Measurements from ENCODE around the gene KATNB1. TPM values are rescaled to one million over a fixed set of nuclear protein-coding genes. Genes with fewer than 3 reads are reported as not detected.

The KATNB1 gene
- total and polyA plus RNA-seq, 2 experiments from 2014 or later = 31.4 to 65.9 TPM

DNA sequence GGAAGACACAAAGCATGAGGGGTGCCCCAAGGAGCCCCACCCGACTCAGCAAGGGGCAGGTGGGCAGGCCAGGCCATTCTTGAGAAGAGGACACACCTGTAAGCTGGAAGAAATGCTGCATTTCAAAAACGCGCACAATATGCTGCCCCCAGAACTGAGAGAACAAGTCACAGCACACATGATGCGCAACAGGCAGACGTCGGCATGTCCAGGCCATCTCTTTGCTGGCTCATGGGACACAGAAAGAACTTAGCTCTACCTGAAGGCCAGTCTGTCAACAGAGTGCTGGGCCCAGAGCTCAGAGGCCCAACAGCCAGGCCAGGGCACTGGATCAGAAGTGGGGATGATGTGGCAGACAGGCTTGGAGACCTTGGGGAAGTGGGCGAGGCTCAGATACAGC lies 48.8 kb downstream of the KATNB1 start:
- Mint-ChIP-seq H3K36me3 (ENCODE audit: low read depth) (no peaks in the 10 kb centered on the region), H3K27ac (no peak overlapping the region), H3K4me3 (no peak overlapping the region), H3K4me1 (peaks cover 11% of the 10 kb centered on the region; the same call in 2 of the 3 replicates), H3K27me3 (ENCODE audit: insufficient read depth, low read depth, poor library complexity) (peaks cover 8% of the 10 kb centered on the region), H3K9me3 (no peaks in the 10 kb centered on the region)
- H3K36me3 ChIP-seq (ENCODE audit: insufficient read depth) = no peaks in the 10 kb centered on the region
- TF ChIP-seq NANOG (IDR thresholded peaks at IDR 0.05; ENCODE audit: borderline replicate concordance) = no peak
- TF ChIP-seq POLR2AphosphoS5 (IDR thresholded peaks at IDR 0.05; ENCODE audit: low read depth) = no peak
- TF ChIP-seq ZNF114 (CRISPR knock-in tag; IDR thresholded peaks at IDR 0.05) = no peak
- TF ChIP-seq JUNB (IDR thresholded peaks at IDR 0.05; ENCODE audit: unreplicated experiment) = no peak
- no peak for TF ChIP-seq CREB1 (CRISPR knock-in tag; IDR thresholded peaks at IDR 0.05; ENCODE audit: low read depth)
- TF ChIP-seq, protein P1, sequence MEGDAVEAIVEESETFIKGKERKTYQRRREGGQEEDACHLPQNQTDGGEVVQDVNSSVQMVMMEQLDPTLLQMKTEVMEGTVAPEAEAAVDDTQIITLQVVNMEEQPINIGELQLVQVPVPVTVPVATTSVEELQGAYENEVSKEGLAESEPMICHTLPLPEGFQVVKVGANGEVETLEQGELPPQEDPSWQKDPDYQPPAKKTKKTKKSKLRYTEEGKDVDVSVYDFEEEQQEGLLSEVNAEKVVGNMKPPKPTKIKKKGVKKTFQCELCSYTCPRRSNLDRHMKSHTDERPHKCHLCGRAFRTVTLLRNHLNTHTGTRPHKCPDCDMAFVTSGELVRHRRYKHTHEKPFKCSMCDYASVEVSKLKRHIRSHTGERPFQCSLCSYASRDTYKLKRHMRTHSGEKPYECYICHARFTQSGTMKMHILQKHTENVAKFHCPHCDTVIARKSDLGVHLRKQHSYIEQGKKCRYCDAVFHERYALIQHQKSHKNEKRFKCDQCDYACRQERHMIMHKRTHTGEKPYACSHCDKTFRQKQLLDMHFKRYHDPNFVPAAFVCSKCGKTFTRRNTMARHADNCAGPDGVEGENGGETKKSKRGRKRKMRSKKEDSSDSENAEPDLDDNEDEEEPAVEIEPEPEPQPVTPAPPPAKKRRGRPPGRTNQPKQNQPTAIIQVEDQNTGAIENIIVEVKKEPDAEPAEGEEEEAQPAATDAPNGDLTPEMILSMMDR (conservative IDR thresholded peaks at IDR 0.05; ENCODE audit: low read depth in 2 of 2) = no peak
- no peak for TF ChIP-seq EZH2phosphoT487 (IDR thresholded peaks at IDR 0.05; ENCODE audit: unreplicated experiment)
- ATAC-seq (no peak), DNase-seq (ENCODE audit: low spot score) (no peak)
- no peaks in the 10 kb centered on the region for H3K27me3 ChIP-seq (ENCODE audit: insufficient read depth)
- H3K4me1 ChIP-seq (ENCODE audit: insufficient read depth) = peaks cover 3% of the 10 kb centered on the region; the same call in 1 of the 2 replicates
- H3K79me2 ChIP-seq (replicated peaks; ENCODE audit: insufficient read depth) = no peaks in the 10 kb centered on the region
- no peak overlapping the region for H2AFZ ChIP-seq
- H3K4me3 ChIP-seq = no peak overlapping the region
- H4K20me1 ChIP-seq (replicated peaks; ENCODE audit: insufficient read depth) = no peaks in the 10 kb centered on the region
- no peaks in the 10 kb centered on the region for H3F3A ChIP-seq (replicated peaks; ENCODE audit: low read depth)
- H3K4me2 ChIP-seq = no peak overlapping the region
- no peaks in the 10 kb centered on the region for H3K9me2 ChIP-seq (ENCODE audit: insufficient read depth)
- no peak overlapping the region for H3K27ac ChIP-seq (ENCODE audit: low read depth)

DNA sequence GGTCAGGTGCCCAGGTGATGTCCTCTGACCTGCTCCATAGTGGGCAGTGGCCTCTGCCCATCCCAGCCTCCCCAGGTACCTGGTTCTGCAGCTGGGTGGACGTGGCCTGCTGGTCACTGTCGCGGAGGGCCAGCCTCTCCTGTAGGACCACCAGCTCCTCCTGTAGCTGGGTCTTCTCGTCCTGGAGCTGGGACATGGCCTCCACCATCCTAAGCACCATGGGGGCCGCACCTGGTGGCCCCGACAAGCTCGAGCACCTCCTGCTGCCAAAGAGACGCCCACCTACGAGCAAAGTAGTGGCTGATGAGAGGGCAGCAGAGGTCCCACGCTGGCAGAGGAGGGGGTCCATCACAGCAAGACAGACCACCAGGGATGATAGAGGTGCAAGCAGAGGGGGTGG lies 49.8 kb downstream of the KATNB1 start:
- Histone ChIP-seq H4K20me1 (replicated peaks; ENCODE audit: insufficient read depth) (no peaks in the 10 kb centered on the region), H3K27me3 (ENCODE audit: insufficient read depth) (no peaks in the 10 kb centered on the region), H3K27ac (ENCODE audit: low read depth) (no peak overlapping the region), H3K79me2 (replicated peaks; ENCODE audit: insufficient read depth) (no peaks in the 10 kb centered on the region), H3K9me2 (ENCODE audit: insufficient read depth) (no peaks in the 10 kb centered on the region), H2AFZ (no peak overlapping the region), H3K4me3 (no peak overlapping the region), H3K4me2 (no peak overlapping the region), H3F3A (replicated peaks; ENCODE audit: low read depth) (no peaks in the 10 kb centered on the region), H3K36me3 (ENCODE audit: insufficient read depth) (no peaks in the 10 kb centered on the region), H3K4me1 (ENCODE audit: insufficient read depth) (peaks cover 3% of the 10 kb centered on the region; the same call in 1 of the 2 replicates)
- TF ChIP-seq, protein P2, sequence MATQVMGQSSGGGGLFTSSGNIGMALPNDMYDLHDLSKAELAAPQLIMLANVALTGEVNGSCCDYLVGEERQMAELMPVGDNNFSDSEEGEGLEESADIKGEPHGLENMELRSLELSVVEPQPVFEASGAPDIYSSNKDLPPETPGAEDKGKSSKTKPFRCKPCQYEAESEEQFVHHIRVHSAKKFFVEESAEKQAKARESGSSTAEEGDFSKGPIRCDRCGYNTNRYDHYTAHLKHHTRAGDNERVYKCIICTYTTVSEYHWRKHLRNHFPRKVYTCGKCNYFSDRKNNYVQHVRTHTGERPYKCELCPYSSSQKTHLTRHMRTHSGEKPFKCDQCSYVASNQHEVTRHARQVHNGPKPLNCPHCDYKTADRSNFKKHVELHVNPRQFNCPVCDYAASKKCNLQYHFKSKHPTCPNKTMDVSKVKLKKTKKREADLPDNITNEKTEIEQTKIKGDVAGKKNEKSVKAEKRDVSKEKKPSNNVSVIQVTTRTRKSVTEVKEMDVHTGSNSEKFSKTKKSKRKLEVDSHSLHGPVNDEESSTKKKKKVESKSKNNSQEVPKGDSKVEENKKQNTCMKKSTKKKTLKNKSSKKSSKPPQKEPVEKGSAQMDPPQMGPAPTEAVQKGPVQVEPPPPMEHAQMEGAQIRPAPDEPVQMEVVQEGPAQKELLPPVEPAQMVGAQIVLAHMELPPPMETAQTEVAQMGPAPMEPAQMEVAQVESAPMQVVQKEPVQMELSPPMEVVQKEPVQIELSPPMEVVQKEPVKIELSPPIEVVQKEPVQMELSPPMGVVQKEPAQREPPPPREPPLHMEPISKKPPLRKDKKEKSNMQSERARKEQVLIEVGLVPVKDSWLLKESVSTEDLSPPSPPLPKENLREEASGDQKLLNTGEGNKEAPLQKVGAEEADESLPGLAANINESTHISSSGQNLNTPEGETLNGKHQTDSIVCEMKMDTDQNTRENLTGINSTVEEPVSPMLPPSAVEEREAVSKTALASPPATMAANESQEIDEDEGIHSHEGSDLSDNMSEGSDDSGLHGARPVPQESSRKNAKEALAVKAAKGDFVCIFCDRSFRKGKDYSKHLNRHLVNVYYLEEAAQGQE (IDR thresholded peaks at IDR 0.05; ENCODE audit: unreplicated experiment) = no peak
- TF ChIP-seq EZH2 (IDR thresholded peaks at IDR 0.05; ENCODE audit: low read depth, unreplicated experiment) = no peak
- no peak overlapping the region for H3K4me3 Mint-ChIP-seq
- H3K36me3 Mint-ChIP-seq (ENCODE audit: low read depth) = no peaks in the 10 kb centered on the region
- peaks cover 8% of the 10 kb centered on the region for H3K27me3 Mint-ChIP-seq (ENCODE audit: insufficient read depth, low read depth, poor library complexity)
- no peak for DNase-seq (ENCODE audit: low spot score)
- H3K27ac Mint-ChIP-seq = no peak overlapping the region
- no peaks in the 10 kb centered on the region for H3K9me3 Mint-ChIP-seq
- peaks cover 11% of the 10 kb centered on the region; the same call in 2 of the 3 replicates for H3K4me1 Mint-ChIP-seq
- no peak for ATAC-seq

Data from GM23338 (cell line).